ENCODE results near the gene LDLRAD3.
A peak's percentile ranks its signal among the peaks of the same experiment; 100 is the strongest.

LDLRAD3 gene

GRCh38 chr11:36037031-36037430 lies 93.2 kb downstream of the LDLRAD3 start:
- Histone ChIP-seq H3K4me2 (ENCODE audit: low read length) (no peak overlapping the region), H3K9ac (ENCODE audit: low read length) (no peak overlapping the region)
- TF ChIP-seq EZH2phosphoT487 (IDR thresholded peaks at IDR 0.05; ENCODE audit: low read depth) (no peak), CTCF (IDR thresholded peaks at IDR 0.05; ENCODE audit: low read depth, low read length) (no peak)

GRCh38 chr11:36038541-36038940 lies 94.7 kb downstream of the LDLRAD3 start:
- no peaks in the 10 kb centered on the region for H4K20me1 ChIP-seq (ENCODE audit: insufficient read depth, low read length)
- no peak overlapping the region for H3K4me2 ChIP-seq (ENCODE audit: low read length)
- no peak overlapping the region for H3K27ac ChIP-seq (ENCODE audit: low read length)
- no peaks in the 10 kb centered on the region for H3K79me2 ChIP-seq (ENCODE audit: low read length)
- H3K27me3 ChIP-seq (ENCODE audit: low read depth, low read length): peaks cover 25% of the 10 kb centered on the region; the same call in 1 of the 2 replicates
- TF ChIP-seq EZH2phosphoT487 (IDR thresholded peaks at IDR 0.05; ENCODE audit: low read depth) (no peak), CTCF (IDR thresholded peaks at IDR 0.05; ENCODE audit: low read depth, low read length) (no peak)
- no peak overlapping the region for H3K4me3 ChIP-seq (ENCODE audit: low read length)
- no peak overlapping the region for H3K9ac ChIP-seq (ENCODE audit: low read length)
- H3K36me3 ChIP-seq (replicated peaks; ENCODE audit: low read depth, low read length): no peaks in the 10 kb centered on the region
- H3K4me1 ChIP-seq (ENCODE audit: low read length): no peaks in the 10 kb centered on the region
- H3K9me3 ChIP-seq (ENCODE audit: insufficient read depth, low read length): no peaks in the 10 kb centered on the region
- no peak overlapping the region for H2AFZ ChIP-seq (ENCODE audit: low read depth, low read length)

More at GRCh38 chr11:36037031-36037430, 93.2 kb downstream of the LDLRAD3 start:
- peaks cover 27% of the 10 kb centered on the region; the same call in 1 of the 2 replicates for H3K27me3 ChIP-seq (ENCODE audit: low read depth, low read length)
- no peak overlapping the region for H3K27ac ChIP-seq (ENCODE audit: low read length)
- no peaks in the 10 kb centered on the region for H3K4me1 ChIP-seq (ENCODE audit: low read length)
- no peak overlapping the region for H3K4me3 ChIP-seq (ENCODE audit: low read length)
- H2AFZ ChIP-seq (ENCODE audit: low read depth, low read length): no peak overlapping the region
- no peaks in the 10 kb centered on the region for H3K79me2 ChIP-seq (ENCODE audit: low read length)
- no peaks in the 10 kb centered on the region for H4K20me1 ChIP-seq (ENCODE audit: insufficient read depth, low read length)
- no peaks in the 10 kb centered on the region for H3K36me3 ChIP-seq (replicated peaks; ENCODE audit: low read depth, low read length)
- no peaks in the 10 kb centered on the region for H3K9me3 ChIP-seq (ENCODE audit: insufficient read depth, low read length)

DNA sequence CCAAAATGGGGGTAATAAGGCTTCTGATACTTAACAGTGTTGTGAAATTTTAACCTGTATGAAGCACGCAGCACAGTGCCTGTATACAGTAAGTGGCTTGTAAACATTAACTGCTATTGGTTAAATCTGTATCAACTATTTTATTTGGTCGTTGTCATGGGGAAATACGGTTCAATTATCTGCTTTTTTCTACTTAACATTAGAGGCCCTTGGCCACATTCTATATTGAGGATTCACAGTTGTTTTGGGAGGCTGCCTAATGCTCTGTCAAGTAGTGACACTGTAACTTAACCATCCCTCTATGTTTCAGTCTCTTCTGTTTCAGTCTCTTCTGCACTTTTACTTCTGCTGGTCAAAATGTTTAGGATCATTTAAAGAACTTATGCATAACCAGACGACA lies 95.6 kb downstream of the LDLRAD3 start:
- no peak overlapping the region for H3K4me3 ChIP-seq (ENCODE audit: low read length)
- H3K27me3 ChIP-seq (ENCODE audit: low read depth, low read length): 0 out of 2 replicates have a peak, but pooled peaks cover 17% of the 10 kb centered on the region
- no peak overlapping the region for H3K4me2 ChIP-seq (ENCODE audit: low read length)
- no peaks in the 10 kb centered on the region for H3K36me3 ChIP-seq (replicated peaks; ENCODE audit: low read depth, low read length)
- no peaks in the 10 kb centered on the region for H4K20me1 ChIP-seq (ENCODE audit: insufficient read depth, low read length)
- no peak overlapping the region for H3K27ac ChIP-seq (ENCODE audit: low read length)
- no peak overlapping the region for H3K9ac ChIP-seq (ENCODE audit: low read length)
- no peak overlapping the region for H2AFZ ChIP-seq (ENCODE audit: low read depth, low read length)
- H3K79me2 ChIP-seq (ENCODE audit: low read length): no peaks in the 10 kb centered on the region
- no peaks in the 10 kb centered on the region for H3K9me3 ChIP-seq (ENCODE audit: insufficient read depth, low read length)
- no peaks in the 10 kb centered on the region for H3K4me1 ChIP-seq (ENCODE audit: low read length)
- TF ChIP-seq EZH2phosphoT487 (IDR thresholded peaks at IDR 0.05; ENCODE audit: low read depth) (no peak), CTCF (IDR thresholded peaks at IDR 0.05; ENCODE audit: low read depth, low read length) (no peak)

- Histone ChIP-seq H2AFZ (ENCODE audit: low read depth, low read length) (0 out of 2 replicates have a peak overlapping the region, but pooled peaks have one; percentile 18), H4K20me1 (ENCODE audit: insufficient read depth, low read length) (no peaks in the 10 kb centered on the region), H3K9me3 (ENCODE audit: insufficient read depth, low read length) (no peaks in the 10 kb centered on the region), H3K36me3 (replicated peaks; ENCODE audit: low read depth, low read length) (no peaks in the 10 kb centered on the region), H3K9ac (ENCODE audit: low read length) (no peak overlapping the region), H3K27me3 (ENCODE audit: low read depth, low read length) (0 out of 2 replicates have a peak, but pooled peaks cover 17% of the 10 kb centered on the region), H3K4me2 (ENCODE audit: low read length) (no peak overlapping the region), H3K27ac (ENCODE audit: low read length) (no peak overlapping the region), H3K79me2 (ENCODE audit: low read length) (no peaks in the 10 kb centered on the region), H3K4me3 (ENCODE audit: low read length) (no peak overlapping the region), H3K4me1 (ENCODE audit: low read length) (no peaks in the 10 kb centered on the region)
- TF ChIP-seq EZH2phosphoT487 (IDR thresholded peaks at IDR 0.05; ENCODE audit: low read depth) (no peak), CTCF (IDR thresholded peaks at IDR 0.05; ENCODE audit: low read depth, low read length) (peak; percentile 56)
These were observed 98.2 kb downstream of the LDLRAD3 start for GRCh38 chr11:36041988-36042611.
